ENCODE results near the gene RASD2.
A peak's percentile ranks its signal among the peaks of the same experiment; 100 is the strongest.

Gene RASD2

GRCh38 chr22:35567351-35568141 is 26.9 kb downstream of the RASD2 start:
- no peaks in the 10 kb centered on the region for H3K36me3 ChIP-seq (ENCODE audit: insufficient read depth, low read length)
- no peak overlapping the region for H3K9ac ChIP-seq (ENCODE audit: low read depth, low read length)
- peaks cover 18% of the 10 kb centered on the region for H3K4me1 ChIP-seq (ENCODE audit: control insufficient read depth, insufficient read depth, low read length)
- H3K27me3 ChIP-seq (ENCODE audit: control insufficient read depth, insufficient read depth, low read length), result peaks cover 14% of the 10 kb centered on the region
- H3K9me3 ChIP-seq (replicated peaks; ENCODE audit: low read length), result no peaks in the 10 kb centered on the region
- no peak overlapping the region for H3K4me3 ChIP-seq (ENCODE audit: low read length)
- no peak overlapping the region for H3K4me2 ChIP-seq (ENCODE audit: low read length)

- Histone ChIP-seq H3K4me1 (ENCODE audit: control insufficient read depth, insufficient read depth, low read length) (peaks cover 18% of the 10 kb centered on the region), H3K9ac (ENCODE audit: low read depth, low read length) (no peak overlapping the region), H3K4me3 (ENCODE audit: low read length) (no peak overlapping the region), H3K9me3 (replicated peaks; ENCODE audit: low read length) (no peaks in the 10 kb centered on the region), H3K27me3 (ENCODE audit: control insufficient read depth, insufficient read depth, low read length) (peaks cover 16% of the 10 kb centered on the region), H3K4me2 (ENCODE audit: low read length) (peak overlapping the region; percentile 3), H3K36me3 (ENCODE audit: insufficient read depth, low read length) (no peaks in the 10 kb centered on the region)
Observed at GRCh38 chr22:35568751-35569739, 28.4 kb downstream of the RASD2 start.

GRCh38 chr22:35569916-35570315 is 29.3 kb downstream of the RASD2 start:
- Histone ChIP-seq H3K4me3 (ENCODE audit: low read length) (no peak overlapping the region), H3K27me3 (ENCODE audit: control insufficient read depth, insufficient read depth, low read length) (peaks cover 16% of the 10 kb centered on the region), H3K4me1 (ENCODE audit: control insufficient read depth, insufficient read depth, low read length) (peaks cover 18% of the 10 kb centered on the region), H3K4me2 (ENCODE audit: low read length) (no peak overlapping the region), H3K9ac (ENCODE audit: low read depth, low read length) (no peak overlapping the region), H3K36me3 (ENCODE audit: insufficient read depth, low read length) (no peaks in the 10 kb centered on the region), H3K9me3 (replicated peaks; ENCODE audit: low read length) (no peaks in the 10 kb centered on the region)

- no peak overlapping the region for H3K4me3 ChIP-seq (ENCODE audit: low read length)
- no peak overlapping the region for H3K9ac ChIP-seq (ENCODE audit: low read depth, low read length)
- peaks cover 24% of the 10 kb centered on the region for H3K27me3 ChIP-seq (ENCODE audit: control insufficient read depth, insufficient read depth, low read length)
- H3K4me1 ChIP-seq (ENCODE audit: control insufficient read depth, insufficient read depth, low read length), result peaks cover 11% of the 10 kb centered on the region
- H3K36me3 ChIP-seq (ENCODE audit: insufficient read depth, low read length), result no peaks in the 10 kb centered on the region
- H3K4me2 ChIP-seq (ENCODE audit: low read length), result no peak overlapping the region
- no peaks in the 10 kb centered on the region for H3K9me3 ChIP-seq (replicated peaks; ENCODE audit: low read length)
Observed at GRCh38 chr22:35570686-35571194, 30.1 kb downstream of the RASD2 start.

GRCh38 chr22:35572556-35572955 is 31.9 kb downstream of the RASD2 start:
- no peak overlapping the region for H3K4me2 ChIP-seq (ENCODE audit: low read length)
- H3K4me3 ChIP-seq (ENCODE audit: low read length), result no peak overlapping the region
- H3K9me3 ChIP-seq (replicated peaks; ENCODE audit: low read length), result no peaks in the 10 kb centered on the region
- peaks cover 11% of the 10 kb centered on the region for H3K4me1 ChIP-seq (ENCODE audit: control insufficient read depth, insufficient read depth, low read length)
- no peaks in the 10 kb centered on the region for H3K36me3 ChIP-seq (ENCODE audit: insufficient read depth, low read length)
- H3K27me3 ChIP-seq (ENCODE audit: control insufficient read depth, insufficient read depth, low read length), result peaks cover 23% of the 10 kb centered on the region
- H3K9ac ChIP-seq (ENCODE audit: low read depth, low read length), result no peak overlapping the region

GRCh38 chr22:35575116-35575748 is 34.6 kb downstream of the RASD2 start:
- H3K27me3 ChIP-seq (ENCODE audit: control insufficient read depth, insufficient read depth, low read length), result peaks cover 23% of the 10 kb centered on the region

GRCh38 chr22:35576671-35577070 is 36.0 kb downstream of the RASD2 start:
- H3K4me3 ChIP-seq (ENCODE audit: low read length), result no peak overlapping the region
- H3K36me3 ChIP-seq (ENCODE audit: insufficient read depth, low read length), result no peaks in the 10 kb centered on the region
- H3K9me3 ChIP-seq (replicated peaks; ENCODE audit: low read length), result no peaks in the 10 kb centered on the region
- no peak overlapping the region for H3K4me2 ChIP-seq (ENCODE audit: low read length)
- peaks cover 26% of the 10 kb centered on the region for H3K27me3 ChIP-seq (ENCODE audit: control insufficient read depth, insufficient read depth, low read length)
- no peak overlapping the region for H3K9ac ChIP-seq (ENCODE audit: low read depth, low read length)
- no peaks in the 10 kb centered on the region for H3K4me1 ChIP-seq (ENCODE audit: control insufficient read depth, insufficient read depth, low read length)

More at GRCh38 chr22:35575116-35575748, 34.6 kb downstream of the RASD2 start:
- no peak overlapping the region for H3K4me3 ChIP-seq (ENCODE audit: low read length)
- H3K9me3 ChIP-seq (replicated peaks; ENCODE audit: low read length), result no peaks in the 10 kb centered on the region
- H3K4me1 ChIP-seq (ENCODE audit: control insufficient read depth, insufficient read depth, low read length), result no peaks in the 10 kb centered on the region
- H3K4me2 ChIP-seq (ENCODE audit: low read length), result no peak overlapping the region
- H3K36me3 ChIP-seq (ENCODE audit: insufficient read depth, low read length), result no peaks in the 10 kb centered on the region
- no peak overlapping the region for H3K9ac ChIP-seq (ENCODE audit: low read depth, low read length)

GRCh38 chr22:35577799-35578659 is 37.4 kb downstream of the RASD2 start:
- Histone ChIP-seq H3K9ac (ENCODE audit: low read depth, low read length) (no peak overlapping the region), H3K9me3 (replicated peaks; ENCODE audit: low read length) (no peaks in the 10 kb centered on the region), H3K4me2 (ENCODE audit: low read length) (no peak overlapping the region), H3K4me1 (ENCODE audit: control insufficient read depth, insufficient read depth, low read length) (no peaks in the 10 kb centered on the region), H3K36me3 (ENCODE audit: insufficient read depth, low read length) (no peaks in the 10 kb centered on the region), H3K27me3 (ENCODE audit: control insufficient read depth, insufficient read depth, low read length) (peaks cover 23% of the 10 kb centered on the region), H3K4me3 (ENCODE audit: low read length) (no peak overlapping the region)

GRCh38 chr22:35578836-35579575 is 38.4 kb downstream of the RASD2 start:
- no peak overlapping the region for H3K4me2 ChIP-seq (ENCODE audit: low read length)
- H3K9me3 ChIP-seq (replicated peaks; ENCODE audit: low read length), result no peaks in the 10 kb centered on the region

GRCh38 chr22:35580351-35581022 is 39.9 kb downstream of the RASD2 start:
- Histone ChIP-seq H3K36me3 (ENCODE audit: insufficient read depth, low read length) (no peaks in the 10 kb centered on the region), H3K9me3 (replicated peaks; ENCODE audit: low read length) (no peaks in the 10 kb centered on the region), H3K9ac (ENCODE audit: low read depth, low read length) (no peak overlapping the region), H3K4me2 (ENCODE audit: low read length) (no peak overlapping the region), H3K27me3 (ENCODE audit: control insufficient read depth, insufficient read depth, low read length) (peaks cover 8% of the 10 kb centered on the region), H3K4me1 (ENCODE audit: control insufficient read depth, insufficient read depth, low read length) (no peaks in the 10 kb centered on the region), H3K4me3 (ENCODE audit: low read length) (no peak overlapping the region)

More at GRCh38 chr22:35578836-35579575, 38.4 kb downstream of the RASD2 start:
- Histone ChIP-seq H3K36me3 (ENCODE audit: insufficient read depth, low read length) (no peaks in the 10 kb centered on the region), H3K27me3 (ENCODE audit: control insufficient read depth, insufficient read depth, low read length) (peaks cover 22% of the 10 kb centered on the region), H3K4me3 (ENCODE audit: low read length) (no peak overlapping the region), H3K9ac (ENCODE audit: low read depth, low read length) (no peak overlapping the region), H3K4me1 (ENCODE audit: control insufficient read depth, insufficient read depth, low read length) (no peaks in the 10 kb centered on the region)
